KOPT-K1 (cell line): Measurements from ENCODE around the gene VTI1A.
"Not testable (repeated sequence)": the region's sequence is repeated elsewhere in the genome, so short reads cannot be mapped to it uniquely, and the experiment has no call there.

ENCODE experiments used
- H3K27ac ChIP-seq: fragments of 200-600 bp; sonication (generic); 2 replicates; pipeline ENCODE4 v1.5.1; 2016; ENCODE audit warnings: antibody characterized with exemption, mild to moderate bottlenecking, low read depth, low read length; ENCODE audit not compliant: poor library complexity, severe bottlenecking
- H3K36me3 ChIP-seq: fragments of 200-600 bp; sonication (generic); 2 replicates; pipeline ENCODE4 v1.5.1; 2017; ENCODE audit warnings: antibody characterized with exemption, mild to moderate bottlenecking, low read length, moderate library complexity; ENCODE audit not compliant: insufficient read depth
- H3K9me3 ChIP-seq: fragments of 200-600 bp; sonication (generic); 2 replicates; pipeline ENCODE4 v1.5.1; 2017; ENCODE audit warnings: antibody characterized with exemption, low read length, mild to moderate bottlenecking; ENCODE audit not compliant: insufficient read depth, poor library complexity, severe bottlenecking

Gene VTI1A

GRCh38 chr10:112446855-112447619 is at the start of gene VTI1A, which contains the start of gene ZDHHC6:
Gene VTI1A (plus strand): TSS chr10:112447215. CDS start chr10:112447374, 159 bp downstream.
Gene ZDHHC6 (minus strand): TSS chr10:112446914. CDS start chr10:112445436, 1,478 bp downstream.
- Histone ChIP-seq H3K36me3 (peaks cover 48% of the 10 kb centered on the region), H3K9me3 (no peaks in the 10 kb centered on the region), H3K27ac (peak within 1 kb of the TSS; percentile 88)

GRCh38 chr10:112397592-112397991 is 49.4 kb upstream of the VTI1A start:
- H3K36me3 ChIP-seq, result peaks cover 64% of the 10 kb centered on the region
- H3K27ac ChIP-seq, result no peak overlapping the region

GRCh38 chr10:112402917-112403316 is 44.1 kb upstream of the VTI1A start:
- H3K9me3 ChIP-seq, result no peaks in the 10 kb centered on the region
- H3K27ac ChIP-seq, result no peak overlapping the region
- peaks cover 85% of the 10 kb centered on the region for H3K36me3 ChIP-seq

More at GRCh38 chr10:112397592-112397991, 49.4 kb upstream of the VTI1A start:
- H3K9me3 ChIP-seq, result no peaks in the 10 kb centered on the region

GRCh38 chr10:112404617-112405016 is 42.4 kb upstream of the VTI1A start:
- H3K9me3 ChIP-seq, result no peaks in the 10 kb centered on the region
- peaks cover 89% of the 10 kb centered on the region for H3K36me3 ChIP-seq
- H3K27ac ChIP-seq, result no peak overlapping the region

- H3K36me3 ChIP-seq, result peaks cover 98% of the 10 kb centered on the region
- not testable (repeated sequence) for H3K27ac ChIP-seq, H3K9me3 ChIP-seq
Measured at GRCh38 chr10:112406806-112407205, 40.2 kb upstream of the VTI1A start.

GRCh38 chr10:112407696-112408095 is 39.3 kb upstream of the VTI1A start:
- Histone ChIP-seq H3K27ac (no peak overlapping the region), H3K36me3 (peaks cover 98% of the 10 kb centered on the region), H3K9me3 (no peaks in the 10 kb centered on the region)

- Histone ChIP-seq H3K9me3 (no peaks in the 10 kb centered on the region), H3K27ac (no peak overlapping the region), H3K36me3 (peaks cover 95% of the 10 kb centered on the region)
Measured at GRCh38 chr10:112409299-112409698, 37.7 kb upstream of the VTI1A start.

GRCh38 chr10:112409755-112410154 is 37.3 kb upstream of the VTI1A start:
- Histone ChIP-seq H3K9me3 (no peaks in the 10 kb centered on the region), H3K36me3 (peaks cover 95% of the 10 kb centered on the region), H3K27ac (no peak overlapping the region)

- Histone ChIP-seq H3K9me3 (no peaks in the 10 kb centered on the region), H3K27ac (no peak overlapping the region), H3K36me3 (peaks cover 94% of the 10 kb centered on the region)
Measured at GRCh38 chr10:112412696-112413095, 34.3 kb upstream of the VTI1A start.

- Histone ChIP-seq H3K27ac (no peak overlapping the region), H3K36me3 (peaks cover 84% of the 10 kb centered on the region), H3K9me3 (no peaks in the 10 kb centered on the region)
Measured at GRCh38 chr10:112421731-112422130, 25.3 kb upstream of the VTI1A start.

- no peak overlapping the region for H3K27ac ChIP-seq
- no peaks in the 10 kb centered on the region for H3K9me3 ChIP-seq
- peaks cover 87% of the 10 kb centered on the region for H3K36me3 ChIP-seq
Measured at GRCh38 chr10:112424651-112425050, 22.4 kb upstream of the VTI1A start.

GRCh38 chr10:112426111-112426510 is 20.9 kb upstream of the VTI1A start:
- Histone ChIP-seq H3K27ac (no peak overlapping the region), H3K36me3 (peaks cover 94% of the 10 kb centered on the region), H3K9me3 (no peaks in the 10 kb centered on the region)

GRCh38 chr10:112429147-112429546 is 17.9 kb upstream of the VTI1A start:
- Histone ChIP-seq H3K27ac (no peak overlapping the region), H3K36me3 (peaks cover 100% of the 10 kb centered on the region)

GRCh38 chr10:112429654-112430230 is 17.3 kb upstream of the VTI1A start:
- Histone ChIP-seq H3K36me3 (peaks cover 100% of the 10 kb centered on the region), H3K27ac (no peak overlapping the region), H3K9me3 (no peaks in the 10 kb centered on the region)

More at GRCh38 chr10:112429147-112429546, 17.9 kb upstream of the VTI1A start:
- no peaks in the 10 kb centered on the region for H3K9me3 ChIP-seq

- no peaks in the 10 kb centered on the region for H3K9me3 ChIP-seq
- H3K36me3 ChIP-seq, result peaks cover 99% of the 10 kb centered on the region
- no peak overlapping the region for H3K27ac ChIP-seq
Measured at GRCh38 chr10:112433136-112433535, 13.9 kb upstream of the VTI1A start.
